ENCODE results near the gene IWS1. TPM values are rescaled to one million over a fixed set of nuclear protein-coding genes. Genes with fewer than 3 reads are reported as not detected.

IWS1 gene
- total and polyA plus RNA-seq, 10 of the 15 experiments (the other 5 are each of a cell fraction or from before 2014, with no cell fraction given): 21.9 to 68.9 (median 45.8) TPM

DNA sequence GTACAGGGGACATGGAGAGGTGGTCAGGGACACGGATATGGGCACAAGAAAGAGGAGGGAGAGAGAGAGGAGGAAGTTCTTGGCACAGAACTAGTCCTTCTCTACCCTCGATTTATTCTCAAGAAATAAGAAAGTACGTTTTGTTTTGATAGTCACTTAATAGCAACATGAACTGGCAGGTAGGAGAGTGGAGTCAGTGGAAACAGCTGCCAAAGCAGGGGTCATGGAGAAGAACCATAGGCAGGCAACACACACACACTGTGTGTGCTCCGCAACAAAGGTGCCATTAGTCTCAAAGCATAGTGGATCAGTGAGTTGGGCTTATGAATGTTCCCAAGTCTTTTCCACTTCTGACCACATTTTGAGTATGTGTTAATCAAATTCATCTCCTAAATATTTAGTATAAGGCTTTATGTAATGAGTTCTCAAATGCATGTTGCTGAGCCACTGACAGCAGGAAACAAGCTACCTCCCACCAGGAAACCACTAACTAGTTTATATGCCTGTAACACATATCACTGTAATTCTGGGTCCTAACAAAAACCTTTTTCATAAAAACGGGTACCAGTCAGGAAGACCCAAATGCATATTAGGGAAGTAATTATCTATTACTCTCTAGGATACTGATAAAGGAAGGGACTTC is 41.1 kb downstream of the IWS1 start (continued):
- TF ChIP-seq, protein P1, sequence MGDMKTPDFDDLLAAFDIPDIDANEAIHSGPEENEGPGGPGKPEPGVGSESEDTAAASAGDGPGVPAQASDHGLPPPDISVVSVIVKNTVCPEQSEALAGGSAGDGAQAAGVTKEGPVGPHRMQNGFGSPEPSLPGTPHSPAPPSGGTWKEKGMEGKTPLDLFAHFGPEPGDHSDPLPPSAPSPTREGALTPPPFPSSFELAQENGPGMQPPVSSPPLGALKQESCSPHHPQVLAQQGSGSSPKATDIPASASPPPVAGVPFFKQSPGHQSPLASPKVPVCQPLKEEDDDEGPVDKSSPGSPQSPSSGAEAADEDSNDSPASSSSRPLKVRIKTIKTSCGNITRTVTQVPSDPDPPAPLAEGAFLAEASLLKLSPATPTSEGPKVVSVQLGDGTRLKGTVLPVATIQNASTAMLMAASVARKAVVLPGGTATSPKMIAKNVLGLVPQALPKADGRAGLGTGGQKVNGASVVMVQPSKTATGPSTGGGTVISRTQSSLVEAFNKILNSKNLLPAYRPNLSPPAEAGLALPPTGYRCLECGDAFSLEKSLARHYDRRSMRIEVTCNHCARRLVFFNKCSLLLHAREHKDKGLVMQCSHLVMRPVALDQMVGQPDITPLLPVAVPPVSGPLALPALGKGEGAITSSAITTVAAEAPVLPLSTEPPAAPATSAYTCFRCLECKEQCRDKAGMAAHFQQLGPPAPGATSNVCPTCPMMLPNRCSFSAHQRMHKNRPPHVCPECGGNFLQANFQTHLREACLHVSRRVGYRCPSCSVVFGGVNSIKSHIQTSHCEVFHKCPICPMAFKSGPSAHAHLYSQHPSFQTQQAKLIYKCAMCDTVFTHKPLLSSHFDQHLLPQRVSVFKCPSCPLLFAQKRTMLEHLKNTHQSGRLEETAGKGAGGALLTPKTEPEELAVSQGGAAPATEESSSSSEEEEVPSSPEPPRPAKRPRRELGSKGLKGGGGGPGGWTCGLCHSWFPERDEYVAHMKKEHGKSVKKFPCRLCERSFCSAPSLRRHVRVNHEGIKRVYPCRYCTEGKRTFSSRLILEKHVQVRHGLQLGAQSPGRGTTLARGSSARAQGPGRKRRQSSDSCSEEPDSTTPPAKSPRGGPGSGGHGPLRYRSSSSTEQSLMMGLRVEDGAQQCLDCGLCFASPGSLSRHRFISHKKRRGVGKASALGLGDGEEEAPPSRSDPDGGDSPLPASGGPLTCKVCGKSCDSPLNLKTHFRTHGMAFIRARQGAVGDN (IDR thresholded peaks at IDR 0.05): no peak

DNA sequence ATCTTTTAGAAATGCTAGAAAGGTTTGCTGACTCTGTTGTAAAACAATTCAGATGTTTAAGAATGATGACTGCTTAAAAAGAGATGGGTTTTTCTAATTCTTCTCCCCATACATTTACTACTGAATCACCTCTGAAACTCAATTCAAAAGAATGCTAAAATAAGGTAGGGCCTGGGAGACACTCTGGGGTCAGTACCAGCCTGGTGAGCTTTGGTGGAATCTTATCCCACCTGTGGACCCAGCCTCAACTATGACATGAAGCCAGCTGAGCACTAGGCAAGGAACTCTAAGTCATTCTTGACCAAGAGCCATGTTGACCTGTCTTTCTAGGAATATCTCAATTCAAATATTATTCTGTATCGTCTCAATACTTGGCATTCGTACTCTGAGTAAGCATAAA is 44.3 kb downstream of the IWS1 start:
- Histone ChIP-seq H3K27me3 (replicated peaks in 1 of 2; ENCODE audit: control insufficient read depth in 2 of 2, insufficient read depth in 2 of 2, low read length in 1 of 2) (no peaks in the 10 kb centered on the region), H2AFZ (ENCODE audit: control insufficient read depth, low read depth, low read length) (no peak overlapping the region), H3K4me3 (no peak overlapping the region), H3K4me1 (ENCODE audit: control insufficient read depth, insufficient read depth, low read length) (no peaks in the 10 kb centered on the region), H3K79me2 (ENCODE audit: control insufficient read depth, insufficient read depth, low read length) (no peaks in the 10 kb centered on the region), H4K20me1 (ENCODE audit: control insufficient read depth, insufficient read depth) (no peaks in the 10 kb centered on the region), H3K9me3 (replicated peaks; ENCODE audit: control insufficient read depth, insufficient read depth, low read length) (no peaks in the 10 kb centered on the region), H3K27ac (ENCODE audit: control insufficient read depth, insufficient read depth) (no peak overlapping the region), H3K36me3 (ENCODE audit: control insufficient read depth in 2 of 2, insufficient read depth in 2 of 2, low read length in 1 of 2) (peaks cover 19 to 21% of the 10 kb centered on the region in 2 experiments), H3K9ac (ENCODE audit: control insufficient read depth, insufficient read depth, low read length) (no peak overlapping the region), H3K4me2 (ENCODE audit: control insufficient read depth, insufficient read depth) (no peak overlapping the region)
- TF ChIP-seq, protein P2, sequence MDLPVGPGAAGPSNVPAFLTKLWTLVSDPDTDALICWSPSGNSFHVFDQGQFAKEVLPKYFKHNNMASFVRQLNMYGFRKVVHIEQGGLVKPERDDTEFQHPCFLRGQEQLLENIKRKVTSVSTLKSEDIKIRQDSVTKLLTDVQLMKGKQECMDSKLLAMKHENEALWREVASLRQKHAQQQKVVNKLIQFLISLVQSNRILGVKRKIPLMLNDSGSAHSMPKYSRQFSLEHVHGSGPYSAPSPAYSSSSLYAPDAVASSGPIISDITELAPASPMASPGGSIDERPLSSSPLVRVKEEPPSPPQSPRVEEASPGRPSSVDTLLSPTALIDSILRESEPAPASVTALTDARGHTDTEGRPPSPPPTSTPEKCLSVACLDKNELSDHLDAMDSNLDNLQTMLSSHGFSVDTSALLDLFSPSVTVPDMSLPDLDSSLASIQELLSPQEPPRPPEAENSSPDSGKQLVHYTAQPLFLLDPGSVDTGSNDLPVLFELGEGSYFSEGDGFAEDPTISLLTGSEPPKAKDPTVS (IDR thresholded peaks at IDR 0.05; ENCODE audit: low read depth, low read length): no peak
- SMC1A ChIA-PET (ENCODE audit: uncharacterized antibody, unreplicated experiment): interaction anchor here (0.8 to 1.4 kb wide), 3 partner anchors 14 to 94 kb away, joined by 3 read pairs; no protein-coding TSS in a partner anchor
- ATAC-seq (no peak), FAIRE-seq (no peak), DNase-seq (ENCODE audit: low read depth, low spot score) (no peak)
- BruUV-seq (replicated peaks): no TSS peak
- in situ Hi-C loops (cut with MboI): no loop called here
- CTCF ChIA-PET: interaction anchor here (0.7 to 1.9 kb wide), 4 partner anchors 27 to 285 kb away, joined by 3 to 6 read pairs (median 5); no protein-coding TSS in a partner anchor
- intact Hi-C loops (cut with micrococcal nuclease; ENCODE audit: unreplicated experiment): no loop called here
- POLR2A ChIA-PET: no interaction called here
- RAD21 ChIA-PET (ENCODE audit: unreplicated experiment): interaction anchor here (0.5 kb wide), 1 partner anchor 225 kb away, joined by 3 read pairs; no protein-coding TSS in a partner anchor
- WGBS (ENCODE audit: insufficient coverage, insufficient replicate concordance, low lambda C conversion rate, missing lambda C conversion rate): 45% methylated on average over 2 of the region's 2 CpGs

Measured in GM12878 (cell line).